HG03432 (cell line): ENCODE results near the gene ZNF83.
"Not testable (repeated sequence)": the region's sequence is repeated elsewhere in the genome, so short reads cannot be mapped to it uniquely, and the experiment has no call there.

Experiments used
- ATAC-seq: cut with Tn5 transposase; IDR thresholded peaks from one replicate; pipeline ENCODE4 v1.9.1; 2021; ENCODE audit warnings: mild to moderate bottlenecking, moderate library complexity; ENCODE audit not compliant: unreplicated experiment

The ZNF83 gene

DNA sequence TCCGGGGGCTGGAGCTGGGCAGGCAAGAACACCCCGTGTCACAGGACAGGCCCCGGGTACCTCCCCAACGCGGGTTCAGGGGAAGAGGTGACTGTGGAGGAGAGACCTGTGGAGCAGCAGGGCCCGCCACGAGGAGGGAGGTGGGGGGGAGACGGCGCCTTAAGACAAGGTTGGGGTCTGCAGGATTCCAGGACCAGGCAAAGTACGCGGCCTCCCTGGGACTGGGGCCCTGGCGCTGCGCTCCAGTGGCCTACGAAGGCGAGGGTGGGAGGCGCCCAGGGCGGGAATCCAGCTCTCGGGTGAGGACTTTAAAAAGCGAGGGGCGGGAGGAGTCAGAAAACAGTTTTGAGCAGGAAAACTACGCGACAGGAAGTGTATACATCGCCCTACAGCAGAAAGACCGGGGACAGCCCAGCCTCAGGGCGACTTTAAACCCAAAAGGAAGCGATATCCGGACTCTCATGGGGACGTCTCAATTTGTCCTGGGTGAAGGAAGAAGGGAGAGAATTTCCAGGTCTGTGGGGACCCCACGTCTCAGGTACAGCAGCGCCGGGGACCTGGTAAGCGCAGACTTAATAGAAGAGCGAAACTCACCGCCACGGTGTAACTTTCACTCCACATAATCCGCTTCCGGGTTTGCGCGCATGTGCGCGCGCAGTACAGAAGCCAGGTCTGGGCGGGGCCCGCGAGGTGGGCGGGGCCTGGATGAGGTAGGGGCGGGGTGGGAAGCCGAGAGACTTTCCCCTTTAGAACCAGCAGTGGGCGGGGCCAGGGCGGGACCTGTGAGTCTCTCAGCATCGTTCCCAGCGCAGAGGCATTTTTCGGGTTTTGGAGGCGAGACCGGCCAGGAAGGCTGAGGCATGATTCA, at the start of gene ZNF83:
Gene ZNF83, minus strand, starts transcription at position 638 of the 868 bp plus-strand sequence.
- ATAC-seq: peak; percentile 87

- no peak for ATAC-seq
These were observed 49.5 kb upstream of the ZNF83 start for GRCh38 chr19:52687684-52688083.

DNA sequence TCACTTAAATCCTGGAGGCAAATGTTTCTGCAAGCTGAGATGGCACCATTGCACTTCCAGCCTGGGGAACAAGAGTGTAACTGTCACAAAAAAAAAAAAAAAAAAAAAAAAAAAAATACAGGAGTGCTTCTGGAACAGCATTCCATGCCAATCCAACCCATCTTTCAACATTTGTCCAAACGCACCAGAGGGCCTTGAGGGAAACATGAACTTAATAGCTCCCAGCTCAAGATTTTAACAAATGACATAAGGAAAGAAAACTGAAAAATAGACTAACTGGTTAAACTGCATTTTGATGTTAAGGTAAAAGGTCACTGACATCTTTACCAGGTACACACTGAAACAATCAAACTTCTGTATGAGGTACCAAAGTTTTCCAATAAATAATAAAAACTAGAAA, 47.7 kb upstream of the ZNF83 start:
- ATAC-seq: no peak

- ATAC-seq: not testable (repeated sequence)
These were observed 43.1 kb upstream of the ZNF83 start for GRCh38 chr19:52681216-52681615.

- no peak for ATAC-seq
These were observed 41.4 kb upstream of the ZNF83 start for GRCh38 chr19:52679598-52679997.

DNA sequence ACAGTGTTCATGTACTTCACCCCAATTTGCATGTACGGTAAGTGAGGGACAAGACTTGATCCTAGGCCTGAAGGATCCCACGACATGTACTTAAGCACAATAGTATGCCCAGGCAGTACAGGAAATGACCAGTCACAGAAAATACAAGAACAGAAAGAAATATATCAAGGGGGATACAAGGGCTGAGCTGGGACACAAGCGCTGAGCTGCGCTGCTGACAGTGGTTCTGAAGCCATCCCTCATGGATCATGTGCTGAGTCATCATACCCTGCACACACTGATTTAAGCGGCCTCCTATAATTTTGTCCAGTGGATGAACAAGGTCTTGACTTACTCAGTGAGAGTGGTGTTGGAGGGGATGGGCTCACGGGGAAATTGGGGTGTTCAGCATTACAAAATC, 37.1 kb upstream of the ZNF83 start:
- ATAC-seq: not testable (repeated sequence)

DNA sequence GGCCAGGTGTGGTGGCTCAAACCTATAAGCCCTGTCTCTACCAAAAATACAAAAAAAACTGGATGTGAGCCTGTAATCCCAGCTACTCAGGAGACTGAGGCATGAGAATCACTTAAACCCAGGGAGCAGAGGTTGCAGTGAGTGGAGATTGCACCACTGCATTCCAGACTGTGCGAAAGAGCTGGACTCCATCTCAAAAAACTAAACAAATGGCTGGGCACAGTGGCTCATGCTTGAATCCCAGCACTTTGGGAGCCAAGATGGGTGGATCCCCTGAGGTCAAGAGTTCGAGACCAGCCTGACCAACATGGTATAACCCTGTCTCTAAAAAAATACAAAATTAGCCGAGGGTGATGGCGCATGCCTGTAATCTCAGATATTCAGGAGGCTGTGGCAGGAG, 34.9 kb upstream of the ZNF83 start:
- no peak for ATAC-seq

DNA sequence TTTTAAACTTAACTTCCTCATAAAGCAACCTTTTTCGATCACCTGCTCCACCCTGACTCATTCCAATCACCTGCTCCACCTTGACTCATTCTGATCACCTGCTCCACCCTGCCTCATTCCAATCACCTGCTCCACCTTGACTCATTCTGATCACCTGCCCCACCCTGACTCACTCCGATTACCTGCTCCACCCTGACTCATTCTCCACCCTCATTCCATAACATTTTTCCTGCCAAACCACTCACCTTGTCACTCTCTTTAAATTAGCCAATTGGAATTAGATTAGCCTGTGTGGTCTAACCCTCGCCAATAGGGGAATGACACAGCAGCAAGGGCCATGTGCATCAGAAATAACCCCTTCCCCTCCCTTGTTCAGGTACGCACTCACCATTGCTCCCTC, 31.9 kb upstream of the ZNF83 start:
- no peak for ATAC-seq

- no peak for ATAC-seq
These were observed 31.4 kb upstream of the ZNF83 start for GRCh38 chr19:52669586-52669985.

- ATAC-seq: no peak
These were observed 29.8 kb upstream of the ZNF83 start for GRCh38 chr19:52667972-52668371.

DNA sequence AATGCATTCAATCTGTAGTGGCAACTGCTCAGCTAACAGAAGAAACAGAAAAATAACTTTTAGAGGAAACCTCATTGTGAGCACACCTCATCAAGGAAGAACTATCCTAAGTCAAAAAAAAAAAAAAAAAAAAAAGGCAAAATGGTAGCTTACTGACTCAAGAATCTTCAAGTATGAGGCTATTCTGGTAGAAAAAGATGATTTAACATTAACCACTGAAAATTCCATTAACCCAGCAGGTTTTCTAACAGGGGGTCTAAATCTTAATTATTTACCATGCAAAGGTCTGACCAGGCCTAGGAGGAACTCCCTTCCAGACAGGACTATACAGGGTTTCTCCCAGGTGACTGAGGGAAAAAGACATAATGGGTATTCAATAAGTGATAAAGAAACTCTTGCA, 28.4 kb upstream of the ZNF83 start:
- no peak for ATAC-seq

- ATAC-seq: no peak
These were observed 27.4 kb upstream of the ZNF83 start for GRCh38 chr19:52665529-52665928.

DNA sequence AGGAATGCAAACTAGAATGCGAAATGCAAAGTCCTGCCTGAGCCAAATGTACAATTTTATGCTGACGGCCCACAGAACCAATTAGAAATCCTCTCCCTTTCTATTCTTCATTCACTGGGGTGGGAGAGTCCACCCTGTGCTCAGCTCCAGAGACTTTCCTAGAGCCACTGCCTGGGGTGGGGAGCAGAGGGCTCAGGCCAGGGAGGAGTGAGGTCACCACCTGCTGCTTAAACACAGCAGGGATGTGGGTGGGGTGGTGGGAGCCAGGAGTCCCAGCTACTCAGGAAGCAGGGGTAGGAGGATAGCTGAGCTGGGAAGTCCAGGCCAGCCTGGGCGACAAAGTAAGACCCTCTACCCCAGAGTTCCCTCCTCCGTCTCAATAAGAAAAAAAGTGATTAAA, 26.9 kb upstream of the ZNF83 start:
- ATAC-seq: no peak

DNA sequence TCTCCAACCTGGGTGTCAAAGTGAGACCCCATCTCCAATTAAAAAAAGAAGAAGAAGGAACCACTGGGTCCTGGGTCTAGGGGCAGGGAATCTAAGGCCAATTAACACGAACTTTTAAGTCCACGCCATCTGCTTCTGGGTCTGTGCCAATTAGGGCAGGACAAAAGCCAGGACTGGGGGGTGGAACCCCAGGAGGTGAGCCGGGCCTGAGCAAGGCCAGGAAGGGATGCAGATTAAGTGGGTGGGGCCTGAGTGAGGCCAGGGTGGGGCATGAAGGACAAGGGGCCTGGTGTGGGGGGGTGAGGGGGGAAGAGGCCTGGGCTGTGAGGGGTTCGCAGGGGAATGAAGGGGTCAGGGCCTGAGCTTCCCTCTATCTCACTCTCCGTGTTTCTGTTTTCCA, 26.3 kb upstream of the ZNF83 start:
- no peak for ATAC-seq

GRCh38 chr19:52662631-52663030, 24.5 kb upstream of the ZNF83 start:
- ATAC-seq: no peak

DNA sequence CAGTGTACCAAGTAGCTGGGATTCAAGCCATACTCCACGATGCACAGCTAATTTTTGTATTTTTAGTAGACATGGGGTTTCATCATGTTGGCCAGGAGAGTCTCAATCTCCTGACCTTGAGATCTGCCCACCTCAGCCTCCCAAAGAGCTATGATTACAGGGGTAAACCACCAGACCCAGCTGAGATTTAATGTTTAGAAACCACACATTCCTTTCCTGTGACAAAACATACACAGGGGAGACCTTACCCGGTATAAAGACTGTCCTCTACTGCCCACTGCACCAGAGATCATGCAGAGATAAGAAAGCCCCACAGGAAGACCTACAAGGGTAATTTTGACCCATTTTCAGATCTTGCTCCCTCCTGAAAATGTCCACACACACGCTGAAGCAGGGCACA, 22.8 kb upstream of the ZNF83 start:
- ATAC-seq: no peak

DNA sequence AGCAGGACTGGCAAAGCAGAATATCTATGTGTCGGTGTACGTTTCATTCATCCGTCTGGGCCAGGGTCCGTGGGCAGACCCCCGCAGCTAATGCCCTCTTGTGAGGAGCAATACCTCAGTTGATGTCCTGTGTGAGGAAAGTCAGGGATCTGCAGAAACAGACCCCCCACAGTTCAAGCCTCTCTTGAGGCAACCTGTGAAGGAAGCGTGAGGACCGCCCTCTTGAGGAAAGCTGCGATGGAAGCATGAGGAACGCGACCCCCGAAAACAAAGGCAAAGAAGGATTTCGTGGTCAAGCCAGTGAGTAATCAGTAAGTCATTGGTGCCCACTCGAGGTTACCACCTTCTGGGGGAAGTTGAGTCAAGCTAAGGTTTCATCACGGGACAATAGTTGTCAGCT, 20.9 kb upstream of the ZNF83 start:
- ATAC-seq: no peak

GRCh38 chr19:52658595-52658994, 20.4 kb upstream of the ZNF83 start:
- ATAC-seq: no peak

DNA sequence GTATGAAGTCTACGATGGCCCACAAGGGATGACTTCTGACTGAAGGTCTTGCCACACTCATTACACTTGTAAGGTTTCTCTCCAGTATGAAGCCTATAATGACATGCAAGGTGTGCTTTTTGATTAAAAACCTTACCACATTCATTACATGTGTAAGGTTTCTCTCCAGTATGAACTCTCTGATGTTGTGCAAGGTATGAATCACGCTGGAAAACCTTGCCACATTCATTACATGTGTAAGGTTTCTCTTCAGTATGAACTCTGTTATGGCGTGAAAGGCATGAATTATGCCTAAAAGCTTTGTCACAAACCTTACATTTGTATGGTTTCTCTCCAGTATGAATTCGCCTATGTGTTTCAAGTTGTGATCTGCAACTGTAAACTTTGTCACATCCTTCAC, 15.0 kb upstream of the ZNF83 start:
- no peak for ATAC-seq

DNA sequence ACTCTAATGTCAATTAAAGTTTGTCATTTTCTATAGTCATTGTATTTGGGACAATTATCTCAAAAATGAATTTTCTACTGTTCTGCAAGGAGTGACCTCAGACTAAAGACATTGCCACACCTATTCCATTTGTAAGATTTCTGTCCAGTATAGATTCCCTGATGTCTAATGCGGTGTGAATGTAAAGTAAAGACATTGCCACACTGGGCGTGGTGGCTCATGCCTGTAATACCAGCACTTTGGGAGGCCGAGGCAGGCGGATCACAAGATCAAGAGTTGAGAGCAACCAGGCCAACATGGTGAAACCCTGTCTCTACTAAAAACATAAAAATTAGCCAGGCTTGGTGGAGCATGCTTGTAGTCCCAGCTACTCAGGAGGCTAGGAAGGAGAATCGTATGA, 13.8 kb upstream of the ZNF83 start:
- ATAC-seq: no peak

DNA sequence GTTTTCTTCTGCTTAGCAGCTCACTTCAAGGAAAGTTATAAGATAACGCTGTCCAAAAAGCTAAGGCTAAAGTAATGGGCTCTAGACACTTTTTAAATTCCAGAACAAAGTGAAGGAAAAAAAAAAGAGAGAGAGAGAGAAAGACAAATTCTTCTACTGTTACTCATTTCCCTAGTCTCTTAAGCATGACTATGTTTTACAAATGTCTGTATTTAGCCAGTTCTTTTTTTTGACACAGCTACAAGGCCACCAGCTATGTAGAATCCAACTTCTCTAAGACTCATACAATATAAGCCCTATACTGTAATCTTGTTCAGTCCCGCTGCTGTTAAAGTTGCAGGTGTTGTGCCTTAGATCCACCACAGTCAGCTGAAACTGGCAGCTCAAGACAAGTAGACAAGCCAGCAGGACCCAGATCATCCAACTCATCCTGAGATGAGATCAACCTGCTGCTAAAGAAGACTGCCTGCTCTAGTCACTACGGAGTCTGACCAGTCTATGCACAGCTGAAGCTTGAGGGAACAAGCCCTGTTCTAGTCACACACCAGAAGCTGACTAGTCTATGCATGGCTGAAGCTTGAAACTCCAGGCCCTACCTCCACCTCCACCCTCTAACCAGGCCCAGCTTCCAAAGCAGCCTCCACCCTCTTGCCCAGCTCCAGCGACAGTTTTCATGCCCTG, 10.3 kb upstream of the ZNF83 start:
- no peak for ATAC-seq

- ATAC-seq: no peak
These were observed 8.5 kb upstream of the ZNF83 start for GRCh38 chr19:52646571-52647217.
